KG1 (cell line): ENCODE measurements around the gene ARHGDIB.

Experiments
- DNase-seq: peaks from one replicate; lab custom pipeline; 2025; lab: John Stamatoyannopoulos, UW

ARHGDIB gene

DNA sequence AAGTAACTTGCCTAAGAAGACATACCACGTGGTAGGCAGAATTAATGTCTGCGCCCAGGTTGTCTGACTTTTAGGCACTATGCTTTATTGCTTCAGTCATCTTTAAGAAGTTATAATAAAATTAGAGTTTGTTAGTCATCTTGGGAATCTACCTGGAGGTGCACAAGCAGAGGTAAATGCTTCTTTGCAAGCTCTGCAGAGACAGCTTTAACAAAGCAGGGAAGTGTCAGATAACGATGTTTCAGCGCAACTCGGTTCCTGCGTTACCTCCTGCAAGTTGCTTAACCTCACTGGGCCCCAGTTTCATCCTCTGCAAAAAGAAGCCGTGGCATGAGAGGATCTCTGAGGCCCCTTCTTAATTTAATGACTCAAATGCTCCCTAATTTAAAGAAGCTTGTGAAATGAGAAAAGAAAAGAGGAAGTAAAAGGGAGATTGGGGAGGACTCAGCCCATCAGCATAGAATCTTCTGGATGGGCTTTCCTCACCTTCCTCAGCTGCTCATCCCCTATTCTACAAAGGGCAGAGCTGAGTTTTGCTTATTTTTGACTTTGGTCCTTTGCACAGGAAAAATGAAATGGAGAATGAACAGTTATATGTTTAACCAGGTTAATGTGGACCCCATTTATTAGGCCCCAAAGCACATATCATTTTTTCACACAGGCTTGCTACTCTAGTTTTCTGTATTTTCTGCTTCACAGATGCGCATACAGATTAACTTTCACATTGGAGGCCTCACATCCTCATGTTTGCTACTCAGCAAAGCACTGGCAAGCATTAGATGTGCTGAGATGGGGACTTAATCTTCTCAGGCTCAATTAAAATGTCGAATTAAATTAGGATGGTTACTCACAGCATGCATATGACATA is 5.1 kb downstream of the ARHGDIB start:
- DNase-seq: peak; percentile 15

DNA sequence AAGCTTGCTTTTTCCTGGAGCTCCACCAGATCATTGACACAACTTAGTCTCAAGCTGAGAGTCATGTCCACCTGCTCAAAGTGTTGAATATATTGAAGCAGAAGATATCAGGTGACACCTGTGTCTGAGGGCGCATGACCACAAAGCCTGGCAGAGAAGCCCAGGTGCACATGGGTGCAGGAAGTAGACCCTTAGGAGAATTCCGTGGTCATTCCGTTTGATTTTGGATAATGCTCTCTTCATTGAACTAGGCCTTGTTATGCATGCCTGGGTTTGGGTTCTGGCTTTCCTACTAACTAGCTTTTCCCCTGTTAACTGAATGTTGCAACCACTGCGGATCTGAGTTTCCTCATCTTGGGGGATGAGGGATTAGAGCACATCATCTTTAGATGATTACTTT is 7.1 kb downstream of the ARHGDIB start:
- DNase-seq: no peak

DNA sequence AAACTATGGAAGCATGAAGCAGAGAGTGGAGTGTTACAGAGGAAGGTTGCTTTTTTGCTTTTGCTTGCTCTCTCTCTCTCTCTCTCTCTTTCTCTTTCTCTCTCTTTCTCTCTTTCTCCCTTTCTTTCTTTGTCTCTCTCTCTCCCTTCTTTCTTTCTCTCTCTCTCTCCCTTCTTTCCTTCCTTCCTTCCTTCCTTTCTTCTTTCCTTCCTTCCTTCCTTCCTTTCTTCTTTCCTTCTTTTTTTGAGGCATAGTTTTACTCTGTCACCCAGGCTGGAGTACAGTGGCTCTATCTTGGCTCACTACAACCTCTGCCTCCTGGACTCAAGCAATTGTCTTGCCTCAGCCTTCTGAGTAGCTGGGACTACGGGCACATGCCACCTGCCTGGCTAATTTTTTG is 7.6 kb downstream of the ARHGDIB start:
- DNase-seq: no peak

DNA sequence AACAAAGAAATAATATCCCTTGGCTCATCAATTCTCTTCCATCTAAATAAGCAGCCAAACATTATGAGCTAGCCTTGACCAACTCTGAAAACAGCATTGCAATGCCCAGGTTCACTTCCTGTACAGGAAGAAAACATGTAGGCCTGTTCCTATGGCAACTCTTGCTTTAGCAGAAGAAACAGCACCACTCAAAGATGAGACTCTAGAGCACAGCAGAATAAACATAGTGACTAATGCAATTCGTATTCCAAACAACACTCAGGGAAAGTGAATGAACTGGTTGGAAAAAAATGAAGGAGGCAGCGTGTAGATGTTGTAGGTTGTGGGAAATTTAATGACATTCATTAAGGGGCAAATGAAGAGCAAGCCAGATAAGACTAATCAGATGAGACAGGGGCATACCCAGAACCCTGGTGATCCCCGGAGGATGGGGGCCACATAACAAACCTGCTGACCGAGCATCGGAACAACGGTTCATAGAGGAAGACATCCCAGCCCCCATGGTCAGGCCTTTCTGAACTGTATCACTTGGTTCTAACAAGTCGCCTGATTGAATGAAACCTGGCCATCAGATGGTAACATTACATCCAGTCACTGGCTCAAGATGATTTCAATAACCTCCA is 9.0 kb downstream of the ARHGDIB start:
- no peak for DNase-seq

DNA sequence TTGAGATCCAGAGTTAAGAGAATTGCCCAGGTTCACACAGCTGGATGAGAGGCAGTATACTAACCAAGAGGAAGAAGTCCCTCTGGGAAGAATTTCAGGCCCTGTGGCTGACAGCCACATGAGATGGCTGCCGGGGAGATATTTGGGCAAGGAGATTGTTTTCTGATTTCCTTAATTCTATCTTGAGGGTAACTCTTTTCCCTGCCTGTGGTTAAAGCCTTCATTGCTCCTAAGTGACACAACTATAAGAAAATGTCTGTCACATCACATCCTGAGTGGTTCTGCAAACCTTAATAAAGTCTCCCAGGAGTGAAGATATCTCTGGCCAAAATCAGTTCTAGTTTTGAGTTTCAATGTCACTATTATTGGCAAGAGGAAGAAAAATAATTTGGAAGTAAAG is 9.6 kb downstream of the ARHGDIB start:
- DNase-seq: no peak

DNA sequence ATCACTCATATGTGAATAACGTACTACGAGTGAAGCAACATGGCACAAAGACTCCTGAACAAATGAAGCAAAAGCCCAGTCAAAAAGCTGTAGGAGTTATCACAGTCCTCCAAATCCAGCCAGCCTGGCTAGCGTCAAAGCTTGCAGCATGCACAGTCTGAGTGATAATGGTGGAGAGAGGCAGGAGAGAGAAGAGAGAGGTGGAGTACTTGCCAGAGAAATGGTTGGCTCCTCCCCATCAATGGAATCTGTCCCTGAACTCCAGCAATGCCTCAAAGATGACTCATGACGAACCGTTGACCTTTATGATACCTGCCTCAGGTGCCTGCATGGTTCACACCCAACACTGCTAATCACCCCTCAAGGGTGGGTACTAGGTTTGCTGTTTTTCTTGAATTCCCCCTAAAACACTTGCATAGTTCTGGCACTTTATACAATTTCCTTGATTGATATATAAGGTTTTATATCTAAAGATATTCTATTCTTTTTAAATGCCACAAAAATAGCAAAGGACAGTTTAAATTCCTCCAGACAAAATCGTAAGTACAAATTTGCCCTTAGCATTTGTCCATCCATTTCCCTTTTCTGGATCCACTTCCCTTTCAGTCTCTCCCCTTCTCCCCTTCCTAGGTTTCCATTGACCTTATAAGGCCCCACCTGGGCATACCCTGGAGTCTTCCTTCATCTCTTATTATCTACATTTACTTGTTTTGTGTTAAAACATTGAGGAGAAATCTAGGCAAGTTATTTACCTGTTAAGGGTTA is 10.2 kb downstream of the ARHGDIB start:
- DNase-seq: no peak

DNA sequence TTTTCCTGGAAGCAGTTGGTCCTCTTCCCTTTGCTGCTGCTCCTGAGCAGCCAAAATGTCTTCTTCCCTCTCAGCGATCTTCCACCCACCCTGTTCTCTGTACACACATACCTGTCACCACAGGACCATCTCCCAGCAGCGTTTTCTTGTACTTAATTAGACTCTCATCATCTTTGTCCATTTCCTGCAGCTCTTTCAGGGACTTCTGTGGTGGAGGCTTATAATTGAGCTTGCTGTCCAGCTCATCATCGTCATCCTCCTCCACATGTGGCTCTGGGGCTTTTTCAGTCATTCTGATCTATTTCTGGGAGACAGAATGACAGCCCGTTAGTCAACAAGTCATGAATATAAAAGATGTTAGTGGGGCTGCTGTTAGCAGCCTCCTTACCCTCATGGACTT is 11.0 kb downstream of the ARHGDIB start:
- DNase-seq: no peak

DNA sequence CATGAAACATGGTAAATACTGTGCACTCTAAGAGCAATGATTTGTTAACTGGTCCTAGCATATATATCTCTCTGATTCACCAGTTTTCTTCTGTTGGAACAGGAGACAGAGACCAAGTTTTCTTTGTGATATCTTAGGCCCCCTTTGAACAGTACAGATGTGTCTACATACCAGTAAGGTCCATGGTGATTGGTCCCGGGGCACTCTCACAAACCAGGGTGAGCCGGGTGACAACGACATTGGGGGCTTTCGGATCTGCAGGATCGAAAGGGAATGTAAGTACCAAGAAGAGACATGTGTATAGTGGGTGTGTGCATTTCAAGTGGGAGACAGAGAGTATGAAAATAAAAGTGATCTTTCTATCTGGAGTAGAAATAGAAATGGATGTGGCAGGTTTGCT is 11.8 kb downstream of the ARHGDIB start:
- DNase-seq: no peak

DNA sequence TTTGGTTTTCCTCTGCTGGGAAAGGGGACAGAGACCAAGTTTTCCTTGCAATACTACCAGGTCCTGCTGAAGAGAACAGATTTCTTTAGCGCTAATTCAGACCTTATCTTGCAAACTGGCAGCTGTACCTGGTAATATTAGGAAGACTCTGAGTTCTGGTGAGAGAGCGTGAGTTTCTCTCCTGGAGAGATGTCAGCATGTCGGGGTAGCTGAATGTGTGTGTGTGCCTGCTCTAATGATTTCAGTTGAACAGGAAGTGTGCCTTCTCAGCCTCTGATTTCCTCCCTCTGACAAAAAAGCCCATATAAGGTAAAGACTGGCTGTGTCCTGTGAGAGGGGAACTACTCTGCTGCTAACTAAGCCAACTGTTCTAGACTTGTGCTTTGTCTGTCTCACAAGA is 12.7 kb downstream of the ARHGDIB start:
- peak; percentile 42 for DNase-seq

DNA sequence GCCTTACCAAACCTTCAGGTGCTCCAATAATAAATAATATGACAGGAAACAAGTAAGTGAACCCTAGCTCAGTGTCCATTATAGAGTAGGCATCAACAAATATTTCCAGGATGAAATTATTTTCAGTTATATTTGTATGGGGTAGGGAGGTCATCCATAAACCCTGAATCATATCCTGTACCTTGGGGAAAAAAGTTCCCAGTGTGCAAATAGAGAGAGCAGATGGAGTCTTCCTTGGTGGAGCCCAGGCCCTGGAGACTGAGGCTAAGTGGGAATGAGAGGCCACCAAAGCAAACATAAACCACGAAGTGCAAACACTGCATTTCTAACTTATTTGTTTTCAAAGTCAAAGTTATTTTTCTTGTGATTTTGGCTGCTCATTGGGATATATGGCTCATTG is 14.5 kb downstream of the ARHGDIB start:
- DNase-seq: no peak

DNA sequence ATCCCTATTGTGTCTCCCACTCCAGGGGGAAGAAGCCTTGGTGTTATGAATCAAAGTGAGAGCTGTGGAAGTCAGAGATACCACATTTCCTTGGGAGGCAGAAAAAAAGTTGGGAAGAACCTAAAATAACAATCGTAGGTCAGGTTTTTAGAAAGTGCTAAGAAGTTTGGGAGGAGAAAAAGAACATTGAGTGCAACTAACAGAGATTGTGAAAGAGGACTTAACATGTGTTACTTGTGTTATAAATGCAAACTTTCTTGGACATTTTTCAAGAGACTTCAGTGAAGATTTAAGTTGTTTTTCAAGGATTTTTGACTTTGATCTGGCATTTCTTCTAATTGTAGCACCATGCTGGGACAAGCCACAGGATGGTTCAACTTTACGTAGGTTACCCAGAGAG is 15.2 kb downstream of the ARHGDIB start:
- DNase-seq: no peak

DNA sequence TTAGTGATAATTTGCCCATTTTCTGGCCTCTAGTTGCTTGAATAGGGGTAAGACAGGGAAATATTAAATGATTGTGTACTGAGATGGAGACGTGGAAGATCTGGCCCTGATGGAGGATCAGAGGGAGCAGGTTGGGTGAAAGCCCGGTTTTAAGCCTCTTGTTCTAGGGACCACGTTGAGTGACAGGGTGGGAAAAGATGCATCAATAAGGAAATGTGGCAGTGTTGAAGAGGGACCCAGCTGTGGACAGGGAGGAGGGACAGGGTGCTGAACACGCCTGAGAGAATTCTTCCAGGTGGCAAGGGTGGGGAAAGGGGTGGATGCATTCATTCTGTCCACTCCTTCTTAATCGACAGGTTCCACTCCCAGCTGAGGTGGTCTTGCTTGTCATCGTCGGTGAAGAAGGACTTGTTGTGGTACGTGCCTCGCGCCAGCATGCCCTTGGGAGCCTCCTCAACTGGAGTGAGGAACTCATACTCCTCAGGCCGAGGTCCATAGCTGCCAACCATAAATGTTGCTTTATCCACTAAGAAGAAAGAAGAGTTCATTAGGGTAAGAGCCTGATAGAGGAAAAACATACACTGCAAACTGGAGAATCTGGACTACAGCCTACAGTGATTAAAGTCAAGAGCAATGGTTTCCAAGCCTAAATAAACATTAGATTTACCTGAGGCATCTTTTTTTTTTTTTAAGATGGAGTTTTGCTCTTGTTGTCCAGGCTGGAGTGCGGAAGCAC is 19.0 kb downstream of the ARHGDIB start:
- DNase-seq: no peak

DNA sequence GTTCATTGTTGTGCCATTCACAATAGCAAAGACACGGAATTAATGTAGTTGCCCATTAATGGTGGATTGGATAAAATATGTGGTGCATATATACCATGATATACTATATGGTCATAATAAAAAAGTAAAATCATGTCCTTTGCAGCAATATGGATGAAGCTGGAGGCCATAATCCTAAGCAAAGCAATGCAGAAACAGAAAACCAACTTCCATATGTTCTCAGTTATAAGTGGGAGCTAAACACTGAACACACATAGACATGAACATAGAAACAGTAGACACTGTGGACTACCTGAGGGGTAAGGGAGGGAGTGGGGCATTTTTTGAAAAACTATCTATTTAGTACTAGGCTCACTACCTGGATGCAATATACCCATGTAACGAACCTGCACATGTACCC is 20.0 kb downstream of the ARHGDIB start:
- no peak for DNase-seq

DNA sequence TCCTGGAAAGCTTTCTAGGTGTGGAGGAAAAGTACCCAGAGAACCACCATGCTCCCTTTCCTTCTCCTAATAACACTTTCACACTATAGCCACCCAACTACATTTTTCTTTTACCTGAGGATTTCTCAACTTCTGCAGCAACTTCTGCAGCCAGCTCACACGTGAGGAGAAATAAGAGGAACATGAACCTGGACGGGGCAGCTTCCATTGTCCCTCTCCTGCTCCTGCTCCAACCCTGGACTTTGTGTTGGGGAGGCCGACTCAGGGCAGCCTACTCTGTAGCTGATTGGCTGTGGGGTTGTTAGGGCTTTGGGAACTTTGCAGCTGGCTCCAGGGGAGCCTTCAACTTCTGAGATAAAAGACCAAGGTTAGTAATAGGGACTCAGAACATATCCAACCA is 23.1 kb downstream of the ARHGDIB start, which contains the start of gene ERP27:
TSS of gene ERP27 (minus strand) at position 237 of the 400 bp plus-strand sequence. CDS start at position 208, 29 bp downstream.
- DNase-seq: no peak

DNA sequence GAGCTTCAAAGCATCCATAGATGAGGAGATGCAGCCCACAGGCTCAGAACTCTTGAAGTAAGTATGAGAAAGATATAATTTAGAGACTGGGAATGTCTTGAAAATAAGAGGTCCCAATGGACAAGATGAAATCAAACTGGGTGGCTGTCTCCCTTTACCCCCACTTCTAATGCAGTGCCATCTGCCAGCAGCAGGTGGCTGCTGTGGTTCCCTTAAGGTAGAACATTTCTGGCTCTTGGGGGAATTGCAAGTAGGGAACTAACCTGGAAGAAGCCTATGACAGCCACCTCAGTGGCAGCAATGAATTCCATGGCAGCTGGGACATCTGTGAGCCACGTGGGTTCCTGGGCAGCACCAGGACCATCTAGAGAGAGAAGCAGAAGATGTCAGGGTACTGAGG is 23.7 kb downstream of the ARHGDIB start:
- DNase-seq: no peak

DNA sequence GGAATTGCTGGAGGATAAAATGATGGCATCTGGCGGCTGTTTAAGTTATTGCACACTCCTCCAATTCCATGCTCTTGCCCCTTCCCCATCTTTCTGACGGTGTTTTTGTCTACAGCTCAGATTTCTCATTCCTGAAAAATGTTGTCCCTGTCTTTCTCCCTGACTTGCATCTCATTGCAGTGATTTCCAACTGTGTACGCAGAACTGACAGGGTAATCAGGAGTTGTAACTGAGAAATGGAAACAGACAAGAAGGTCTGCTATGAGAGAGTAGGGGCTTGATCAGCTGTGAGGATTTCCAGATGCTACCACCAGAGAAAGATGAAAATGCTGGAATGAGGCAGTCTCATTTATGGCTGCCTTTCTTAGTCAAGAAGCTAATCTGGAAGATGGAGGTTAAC is 24.4 kb downstream of the ARHGDIB start:
- no peak for DNase-seq

DNA sequence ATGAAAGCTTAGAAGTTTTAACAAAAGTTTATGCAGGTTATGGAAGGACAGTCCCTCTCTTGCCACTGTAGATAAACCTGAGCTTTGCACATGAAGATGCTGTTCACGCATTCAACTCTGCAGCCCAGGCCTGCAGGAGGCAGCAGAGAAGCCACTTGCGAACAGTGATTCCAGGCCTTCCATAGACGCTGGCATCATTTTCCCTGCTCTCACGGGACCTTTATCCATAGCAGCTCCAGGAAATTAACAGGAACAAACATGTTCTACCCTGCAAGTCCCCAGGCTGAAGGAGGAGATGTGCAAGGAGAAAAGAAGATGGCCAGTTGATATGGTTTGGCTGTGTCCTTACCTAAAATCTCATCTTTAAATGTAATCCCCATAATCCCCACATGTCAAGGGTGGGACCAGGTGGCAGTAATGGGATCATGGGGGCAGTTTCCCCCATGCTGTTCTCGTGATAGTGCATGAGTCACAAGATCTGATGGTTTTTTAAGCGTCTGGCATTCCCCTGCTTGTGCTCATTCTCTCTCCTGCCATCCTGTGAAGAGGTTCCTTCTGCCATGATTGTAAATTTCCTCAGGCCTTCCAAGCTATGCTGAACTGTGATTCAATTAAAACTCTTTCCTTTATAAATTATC is 25.1 kb downstream of the ARHGDIB start:
- DNase-seq: no peak

DNA sequence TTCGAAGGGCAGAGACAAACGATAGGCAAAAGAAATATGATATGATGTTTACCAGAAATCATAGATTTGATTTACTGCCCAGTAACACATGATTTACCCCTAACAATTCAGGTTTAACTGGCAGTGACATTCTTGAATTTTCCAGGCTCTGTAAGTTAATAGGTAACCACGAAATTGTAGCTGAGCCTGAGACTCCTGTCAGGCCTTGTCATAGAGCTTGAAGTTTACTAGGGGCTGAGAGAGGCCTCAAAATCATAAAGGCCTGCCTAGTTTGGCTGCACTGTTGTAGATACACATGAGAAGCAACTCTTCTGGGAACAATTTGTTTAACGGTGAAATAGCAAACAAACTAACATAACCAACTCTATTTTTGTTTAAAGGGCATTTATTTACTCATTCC is 26.4 kb downstream of the ARHGDIB start:
- no peak for DNase-seq

DNA sequence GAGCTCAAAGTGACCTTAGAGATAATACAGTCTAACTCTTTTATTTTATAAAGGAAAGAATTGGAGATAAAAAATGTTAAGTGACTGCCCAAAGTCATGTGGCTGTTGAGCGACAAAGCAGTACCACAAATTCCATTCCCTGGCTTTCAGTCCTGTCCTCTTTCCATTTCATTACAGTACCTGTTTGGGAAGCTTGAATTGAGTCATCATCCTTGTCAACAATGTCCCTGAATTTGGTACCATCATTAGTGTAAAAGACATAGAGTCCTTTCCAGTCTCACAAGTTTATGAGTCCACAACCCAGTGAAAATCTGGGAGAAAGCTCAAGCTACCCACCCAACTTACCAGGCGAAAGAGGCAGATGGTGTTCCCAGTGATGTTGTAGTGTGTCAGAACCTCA is 26.9 kb downstream of the ARHGDIB start:
- no peak for DNase-seq

DNA sequence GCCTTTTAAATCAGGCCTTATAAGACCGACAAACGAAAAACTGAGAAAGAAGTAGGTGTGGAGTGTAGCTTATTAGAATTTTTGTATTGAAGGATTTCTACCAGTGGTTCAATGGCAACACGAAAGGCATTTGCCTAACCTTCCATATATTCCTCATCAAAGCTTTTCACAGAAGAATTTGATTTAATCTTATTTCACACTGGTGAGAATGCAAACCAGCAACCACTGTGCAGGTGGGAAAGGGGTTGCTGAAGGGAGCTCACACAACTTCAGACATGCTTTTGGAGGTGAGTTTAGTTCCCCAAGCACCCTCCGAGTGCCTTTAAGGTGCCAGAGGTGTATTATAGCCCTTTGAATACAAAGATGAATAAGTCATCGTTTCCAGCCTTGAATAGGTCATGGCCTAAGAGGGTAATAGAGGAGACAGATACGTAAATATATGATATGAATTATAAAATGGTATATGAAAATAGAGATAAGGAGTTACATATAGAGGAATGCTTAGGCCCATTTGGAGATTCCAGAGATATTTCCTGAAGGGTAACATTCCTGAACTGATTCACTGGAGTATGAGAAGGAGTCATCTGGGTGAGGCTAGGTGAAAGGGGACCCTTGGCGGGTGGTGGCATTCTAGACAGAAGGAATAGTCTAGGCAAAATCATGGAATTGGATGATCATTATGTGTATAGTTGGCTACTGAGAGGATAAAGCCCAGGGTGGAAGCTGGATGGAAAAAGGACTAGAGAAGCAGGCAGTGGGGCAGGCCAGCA is 29.4 kb downstream of the ARHGDIB start:
- DNase-seq: no peak

DNA sequence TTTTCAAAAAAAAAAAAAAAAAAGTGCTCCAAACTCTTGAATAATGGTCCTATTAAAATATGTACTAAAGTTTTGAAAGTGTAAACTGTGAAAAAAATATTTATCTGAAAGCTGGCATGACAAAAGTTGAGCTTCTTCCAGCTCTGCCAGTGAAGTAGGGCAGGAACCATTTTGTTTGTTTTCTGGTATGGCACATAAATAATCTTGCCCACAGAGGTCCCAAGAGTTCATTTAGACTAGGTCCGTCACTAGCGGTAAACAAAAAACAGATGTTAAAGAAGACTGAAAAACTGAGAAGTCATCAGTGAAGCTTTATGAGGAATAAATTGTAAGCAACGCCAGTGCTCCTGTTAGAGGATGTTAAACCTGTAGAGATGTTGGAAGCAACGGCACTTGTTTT is 30.0 kb downstream of the ARHGDIB start:
- DNase-seq: no peak
